ENCODE results near the gene ZNF746. TPM values are rescaled to one million over a fixed set of nuclear protein-coding genes. Genes with fewer than 3 reads are reported as not detected.

Gene ZNF746
- total RNA-seq, 1 experiment from 2014 or later = 18.5 TPM

DNA sequence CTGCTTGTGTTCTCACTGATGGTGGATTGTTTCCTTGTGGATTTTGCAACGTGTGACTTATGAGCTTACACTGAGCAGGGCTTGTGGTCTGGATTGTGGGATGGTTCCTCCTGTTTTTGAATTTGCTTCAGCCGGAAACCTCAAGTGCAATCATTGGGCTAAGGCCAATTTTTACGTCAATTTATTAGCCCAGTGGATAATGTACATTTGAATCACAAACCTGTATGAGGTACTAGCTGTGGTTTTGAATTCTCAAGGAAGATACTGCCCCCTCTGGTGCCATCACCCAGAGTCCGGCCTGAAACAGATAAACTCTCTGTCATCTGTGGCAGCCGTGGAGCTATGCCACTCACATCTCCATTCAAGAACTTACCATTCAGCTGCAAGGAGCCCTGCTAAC lies 29.4 kb downstream of the ZNF746 start:
- Mint-ChIP-seq H3K9me3 (ENCODE audit: low read depth, unreplicated experiment) (peaks cover 2% of the 10 kb centered on the region), H3K4me1 (ENCODE audit: low read depth, unreplicated experiment) (no peaks in the 10 kb centered on the region), H3K27ac (ENCODE audit: unreplicated experiment) (no peak overlapping the region), H3K36me3 (ENCODE audit: insufficient read depth, unreplicated experiment) (peaks cover 4% of the 10 kb centered on the region), H3K4me3 (ENCODE audit: low read depth, unreplicated experiment) (no peak overlapping the region), H3K27me3 (ENCODE audit: unreplicated experiment) (peaks cover 10% of the 10 kb centered on the region)
- TF ChIP-seq, protein P1, sequence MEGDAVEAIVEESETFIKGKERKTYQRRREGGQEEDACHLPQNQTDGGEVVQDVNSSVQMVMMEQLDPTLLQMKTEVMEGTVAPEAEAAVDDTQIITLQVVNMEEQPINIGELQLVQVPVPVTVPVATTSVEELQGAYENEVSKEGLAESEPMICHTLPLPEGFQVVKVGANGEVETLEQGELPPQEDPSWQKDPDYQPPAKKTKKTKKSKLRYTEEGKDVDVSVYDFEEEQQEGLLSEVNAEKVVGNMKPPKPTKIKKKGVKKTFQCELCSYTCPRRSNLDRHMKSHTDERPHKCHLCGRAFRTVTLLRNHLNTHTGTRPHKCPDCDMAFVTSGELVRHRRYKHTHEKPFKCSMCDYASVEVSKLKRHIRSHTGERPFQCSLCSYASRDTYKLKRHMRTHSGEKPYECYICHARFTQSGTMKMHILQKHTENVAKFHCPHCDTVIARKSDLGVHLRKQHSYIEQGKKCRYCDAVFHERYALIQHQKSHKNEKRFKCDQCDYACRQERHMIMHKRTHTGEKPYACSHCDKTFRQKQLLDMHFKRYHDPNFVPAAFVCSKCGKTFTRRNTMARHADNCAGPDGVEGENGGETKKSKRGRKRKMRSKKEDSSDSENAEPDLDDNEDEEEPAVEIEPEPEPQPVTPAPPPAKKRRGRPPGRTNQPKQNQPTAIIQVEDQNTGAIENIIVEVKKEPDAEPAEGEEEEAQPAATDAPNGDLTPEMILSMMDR (IDR thresholded peaks at IDR 0.05; ENCODE audit: unreplicated experiment) = no peak
- intact Hi-C loops (cut with micrococcal nuclease; ENCODE audit: unreplicated experiment) = no loop called here
- BruUV-seq (replicated peaks) = no TSS peak
- DNase-seq = no peak
- CTCF ChIA-PET = no interaction called here

DNA sequence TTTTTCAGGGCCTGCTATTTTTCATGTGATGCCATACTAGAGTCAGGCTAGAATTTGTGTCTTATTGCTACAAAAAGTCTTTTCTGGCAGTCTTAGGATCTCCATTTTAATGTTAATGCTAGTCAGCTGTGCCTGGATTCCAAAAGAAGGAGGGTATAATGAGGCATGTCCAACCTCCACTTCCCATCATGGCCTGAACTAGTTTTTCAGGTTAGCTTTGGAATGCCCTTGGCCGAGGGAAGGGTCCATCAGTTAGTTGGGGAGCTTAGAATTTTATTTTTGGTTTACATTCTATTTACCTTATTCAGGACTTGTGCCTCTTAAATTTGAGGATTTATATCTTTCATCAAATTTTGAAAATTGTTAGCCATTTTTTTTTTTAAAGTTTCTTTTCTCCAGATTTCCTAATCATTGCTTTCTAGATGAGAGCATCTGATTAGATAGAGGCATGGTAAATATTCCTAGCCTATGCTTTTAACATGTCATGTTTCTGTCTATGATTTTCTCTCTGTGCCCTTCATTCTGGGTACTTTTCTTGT lies 30.2 kb downstream of the ZNF746 start:
- Mint-ChIP-seq H3K36me3 (ENCODE audit: insufficient read depth, unreplicated experiment) (peaks cover 4% of the 10 kb centered on the region), H3K9me3 (ENCODE audit: low read depth, unreplicated experiment) (peaks cover 2% of the 10 kb centered on the region), H3K27ac (ENCODE audit: unreplicated experiment) (no peak overlapping the region), H3K27me3 (ENCODE audit: unreplicated experiment) (peaks cover 10% of the 10 kb centered on the region), H3K4me1 (ENCODE audit: low read depth, unreplicated experiment) (no peaks in the 10 kb centered on the region), H3K4me3 (ENCODE audit: low read depth, unreplicated experiment) (no peak overlapping the region)
- TF ChIP-seq, protein P1 (IDR thresholded peaks at IDR 0.05; ENCODE audit: unreplicated experiment) = no peak
- CTCF ChIA-PET = no interaction called here
- DNase-seq = no peak
- intact Hi-C loops (cut with micrococcal nuclease; ENCODE audit: unreplicated experiment) = no loop called here
- BruUV-seq (replicated peaks) = no TSS peak

DNA sequence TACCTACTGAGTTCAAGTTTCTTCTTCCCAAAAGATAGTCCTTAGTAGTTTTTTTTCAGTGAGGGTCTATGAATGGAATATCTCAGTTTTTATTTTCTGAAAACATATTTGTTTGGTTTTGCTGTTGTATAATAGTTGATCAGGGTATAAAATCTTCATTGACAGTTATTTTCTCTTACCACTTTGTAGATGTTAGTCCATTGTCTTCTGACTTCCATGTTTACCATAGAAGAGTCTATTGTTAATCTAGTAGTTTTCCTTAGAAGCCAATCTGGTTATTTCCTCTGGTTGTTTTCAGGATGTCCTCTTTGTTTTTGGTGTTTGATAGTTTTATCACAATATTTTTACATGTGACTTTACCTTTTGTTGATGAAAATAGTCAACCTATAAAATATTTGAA lies 31.2 kb downstream of the ZNF746 start:
- H3K27ac Mint-ChIP-seq (ENCODE audit: unreplicated experiment) = no peak overlapping the region
- no peak overlapping the region for H3K4me3 Mint-ChIP-seq (ENCODE audit: low read depth, unreplicated experiment)
- peaks cover 2% of the 10 kb centered on the region for H3K4me1 Mint-ChIP-seq (ENCODE audit: low read depth, unreplicated experiment)
- intact Hi-C loops (cut with micrococcal nuclease; ENCODE audit: unreplicated experiment) = no loop called here
- CTCF ChIA-PET = no interaction called here
- no peak for DNase-seq
- BruUV-seq (replicated peaks) = no TSS peak
- peaks cover under 1% of the 10 kb centered on the region for H3K36me3 Mint-ChIP-seq (ENCODE audit: insufficient read depth, unreplicated experiment)
- peaks cover 2% of the 10 kb centered on the region for H3K9me3 Mint-ChIP-seq (ENCODE audit: low read depth, unreplicated experiment)
- peaks cover 10% of the 10 kb centered on the region for H3K27me3 Mint-ChIP-seq (ENCODE audit: unreplicated experiment)
- TF ChIP-seq, protein P1 (IDR thresholded peaks at IDR 0.05; ENCODE audit: unreplicated experiment) = no peak

DNA sequence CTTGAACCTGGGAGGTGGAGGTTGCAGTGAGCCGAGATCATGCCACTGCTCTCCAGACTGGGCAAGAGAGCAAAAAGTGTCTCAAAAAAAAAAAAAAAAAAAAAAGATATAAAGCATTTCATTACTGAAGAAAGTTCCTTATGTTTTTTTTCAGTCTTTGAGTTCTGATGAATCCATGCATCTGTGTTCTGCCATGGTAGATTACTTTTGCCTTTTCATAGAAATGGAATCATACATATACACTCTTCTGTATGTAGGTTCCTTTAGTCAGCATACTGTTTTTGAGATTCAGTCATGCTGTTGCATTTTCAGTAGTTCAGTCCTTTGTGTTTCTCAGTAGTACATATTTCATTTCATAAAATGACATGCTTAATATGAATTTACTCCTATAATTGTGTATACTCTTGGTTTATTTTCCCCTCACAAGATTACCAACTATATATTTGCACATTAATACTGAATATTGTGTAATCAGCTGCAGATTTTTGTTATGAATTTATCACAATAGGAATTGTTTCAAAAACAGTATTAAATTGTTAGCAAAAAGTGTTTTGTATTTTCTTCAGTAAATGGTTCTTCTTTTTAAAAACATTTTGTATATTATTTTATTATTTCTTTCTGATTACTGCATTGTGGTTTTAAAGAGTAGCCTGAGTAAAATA lies 34.0 kb downstream of the ZNF746 start:
- intact Hi-C loops (cut with micrococcal nuclease; ENCODE audit: unreplicated experiment) = no loop called here
- DNase-seq = no peak
- Mint-ChIP-seq H3K27me3 (ENCODE audit: unreplicated experiment) (peaks cover 10% of the 10 kb centered on the region), H3K4me1 (ENCODE audit: low read depth, unreplicated experiment) (peaks cover 8% of the 10 kb centered on the region), H3K27ac (ENCODE audit: unreplicated experiment) (no peak overlapping the region), H3K9me3 (ENCODE audit: low read depth, unreplicated experiment) (peaks cover 2% of the 10 kb centered on the region), H3K4me3 (ENCODE audit: low read depth, unreplicated experiment) (no peak overlapping the region), H3K36me3 (ENCODE audit: insufficient read depth, unreplicated experiment) (peaks cover 12% of the 10 kb centered on the region)
- TF ChIP-seq, protein P1 (IDR thresholded peaks at IDR 0.05; ENCODE audit: unreplicated experiment) = no peak
- CTCF ChIA-PET = no interaction called here
- BruUV-seq (replicated peaks) = no TSS peak

Measured in Calu3 (cell line).